DMS114 treated with DMSO at 0.1 percent for 48 hours (cell line): ENCODE results near the gene TTC34.

ENCODE experiments used
- DNase-seq: peaks from one replicate; lab custom pipeline; 2025; ENCODE audit not compliant: unreplicated experiment; lab: John Stamatoyannopoulos, UW

The TTC34 gene

DNA sequence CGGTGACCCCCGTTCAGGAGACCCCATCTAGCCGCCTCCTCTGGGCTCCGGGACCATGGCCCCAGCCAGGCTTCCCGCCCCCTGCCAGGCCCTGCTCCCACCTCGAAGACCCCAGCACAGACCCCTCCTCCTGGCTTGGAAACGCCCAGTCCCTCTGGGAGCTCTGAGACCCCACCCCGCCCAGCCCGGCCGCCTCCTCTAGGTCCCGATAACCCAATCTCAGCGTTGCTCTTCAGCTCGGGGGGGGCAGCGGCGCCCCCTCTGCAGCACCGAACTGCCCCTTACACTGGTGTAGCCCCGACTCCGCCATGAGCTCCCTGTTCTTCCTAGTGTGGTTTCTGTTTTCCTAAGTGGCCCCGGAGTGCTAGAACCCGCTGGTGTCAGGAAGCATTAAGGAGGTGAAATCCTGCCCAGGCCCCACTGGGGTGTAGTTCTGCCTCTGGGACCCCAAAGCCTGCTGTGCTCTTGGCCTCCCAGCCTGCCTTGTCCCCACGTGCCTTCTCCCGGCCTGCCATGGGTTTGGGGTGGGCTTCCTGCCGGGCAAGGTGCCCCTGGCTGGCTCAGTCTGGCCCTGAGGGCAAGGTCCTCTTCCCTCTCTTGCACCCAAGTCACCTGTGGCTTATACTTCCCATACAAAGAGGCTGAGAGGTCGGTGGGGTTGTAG, 157.9 kb downstream of the TTC34 start:
- DNase-seq = no peak

DNA sequence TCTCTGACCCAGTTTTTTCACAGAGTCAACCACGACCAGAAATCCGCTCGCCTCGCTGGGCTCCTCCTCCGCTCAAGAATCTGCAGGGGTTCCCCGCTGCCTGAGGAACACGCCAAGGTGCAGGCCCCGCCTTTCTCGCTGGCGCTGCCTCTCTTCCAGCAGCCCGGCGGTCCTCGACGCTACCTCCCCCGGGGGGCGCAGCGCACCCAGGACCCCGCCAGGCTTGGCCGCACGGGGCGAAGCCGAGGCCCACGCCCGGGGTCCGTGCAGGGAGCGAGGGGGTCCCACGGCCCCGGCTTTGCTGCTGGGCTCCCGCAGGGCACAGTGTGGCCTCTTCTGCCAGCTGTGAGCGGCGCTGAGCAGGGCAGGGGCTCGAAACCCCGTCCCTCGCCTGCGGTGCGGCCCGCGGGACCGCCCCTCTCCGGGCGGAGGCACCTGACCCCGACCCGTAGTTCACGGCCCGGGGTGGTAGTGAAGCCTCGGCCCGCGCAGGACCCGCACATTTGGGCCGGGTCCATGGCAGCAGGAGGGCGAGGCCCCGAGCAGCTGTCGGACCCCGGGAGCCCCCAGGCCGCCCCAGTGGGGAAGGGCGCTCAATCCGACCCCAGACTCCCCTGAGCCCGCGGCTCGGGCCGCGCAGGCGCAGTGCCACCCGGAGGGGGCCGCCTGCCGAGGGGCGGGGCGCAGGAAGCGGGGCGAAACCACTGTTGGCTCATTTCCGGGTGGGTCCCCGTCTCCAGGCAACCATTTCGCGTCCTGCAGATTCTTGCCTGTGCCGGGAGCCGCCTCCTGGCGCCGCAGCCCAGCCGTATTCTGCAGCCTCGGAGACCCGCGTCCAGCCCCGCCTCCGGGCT, 158.7 kb downstream of the TTC34 start:
- DNase-seq = peak; percentile 85

DNA sequence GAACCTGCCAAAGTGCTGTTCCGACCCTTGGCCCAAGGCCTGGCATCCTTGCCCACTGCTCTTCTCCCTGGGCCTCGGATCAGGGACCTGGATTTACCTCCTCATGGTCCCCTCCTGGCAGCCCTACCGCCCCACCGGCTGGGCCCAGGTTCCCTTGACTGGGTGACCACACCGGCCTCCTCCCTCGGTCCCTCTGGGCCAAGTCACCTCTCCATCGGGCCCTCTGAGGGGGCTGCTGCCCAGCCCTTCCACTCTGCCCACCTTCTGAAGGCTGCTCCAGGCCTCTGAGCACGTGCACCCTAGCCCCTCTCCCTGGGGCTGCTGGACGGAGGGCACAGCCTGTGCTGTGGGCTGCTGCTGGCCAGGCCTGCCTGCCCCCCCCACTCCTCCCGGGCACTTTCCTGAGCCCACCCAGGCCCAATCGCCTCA, 159.3 kb downstream of the TTC34 start:
- DNase-seq = no peak

DNA sequence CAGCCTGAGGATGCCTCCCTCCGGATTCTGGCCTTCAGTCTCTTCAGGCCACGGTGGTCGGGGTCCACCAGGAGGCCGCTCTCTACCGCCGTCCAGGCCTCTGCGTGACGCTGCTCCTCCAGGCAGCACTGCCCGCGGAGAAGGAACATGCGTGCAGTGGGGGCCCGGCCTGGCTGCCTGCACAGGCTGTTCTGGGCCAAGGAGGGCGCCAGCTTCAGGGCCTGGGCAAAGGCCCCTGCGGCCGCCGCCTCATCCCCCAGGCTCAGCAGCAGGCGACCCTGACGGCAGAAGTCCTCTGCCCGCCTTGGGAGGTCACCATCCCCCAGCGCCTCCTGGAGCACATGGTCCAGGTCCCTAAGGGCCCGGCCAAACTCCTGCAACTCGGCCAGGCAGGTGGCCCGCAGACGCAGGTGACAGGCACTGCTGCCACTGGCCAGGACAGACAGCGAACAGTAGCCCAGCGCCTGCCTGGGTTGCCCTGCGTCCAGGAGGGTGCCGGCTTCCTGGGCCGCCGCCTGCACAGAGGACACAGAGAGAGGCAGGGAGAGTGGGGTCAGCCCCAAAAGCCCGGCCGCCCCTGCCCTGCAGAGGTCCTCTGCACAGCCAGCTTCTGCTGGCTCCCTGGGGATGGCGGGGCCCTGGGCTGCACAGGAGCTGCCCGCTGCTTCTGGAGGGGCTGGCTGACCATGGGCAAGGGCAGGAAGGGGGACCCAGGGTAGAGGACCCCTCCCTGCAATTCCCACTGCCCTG, 159.9 kb downstream of the TTC34 start:
- no peak for DNase-seq

DNA sequence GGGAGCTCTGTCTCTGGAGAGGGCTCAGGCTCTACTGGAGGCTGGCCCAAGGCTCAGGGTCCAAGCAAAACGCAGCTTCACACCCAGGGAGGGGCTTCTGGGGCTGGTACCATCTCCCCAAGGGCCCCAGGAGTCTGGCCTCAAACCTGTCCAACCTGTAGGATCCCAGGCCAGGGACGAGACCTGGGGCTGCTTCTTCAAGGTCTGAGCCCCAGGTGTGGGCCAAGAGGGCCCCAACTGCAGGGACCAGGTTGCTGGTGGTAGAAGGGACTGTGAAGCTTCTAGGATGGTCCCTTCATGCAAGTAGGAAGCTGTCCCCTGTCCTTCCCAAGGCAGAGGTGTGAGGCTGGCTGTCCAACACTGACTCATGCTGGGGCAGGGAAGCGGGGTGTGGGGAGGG, 160.9 kb downstream of the TTC34 start:
- no peak for DNase-seq

DNA sequence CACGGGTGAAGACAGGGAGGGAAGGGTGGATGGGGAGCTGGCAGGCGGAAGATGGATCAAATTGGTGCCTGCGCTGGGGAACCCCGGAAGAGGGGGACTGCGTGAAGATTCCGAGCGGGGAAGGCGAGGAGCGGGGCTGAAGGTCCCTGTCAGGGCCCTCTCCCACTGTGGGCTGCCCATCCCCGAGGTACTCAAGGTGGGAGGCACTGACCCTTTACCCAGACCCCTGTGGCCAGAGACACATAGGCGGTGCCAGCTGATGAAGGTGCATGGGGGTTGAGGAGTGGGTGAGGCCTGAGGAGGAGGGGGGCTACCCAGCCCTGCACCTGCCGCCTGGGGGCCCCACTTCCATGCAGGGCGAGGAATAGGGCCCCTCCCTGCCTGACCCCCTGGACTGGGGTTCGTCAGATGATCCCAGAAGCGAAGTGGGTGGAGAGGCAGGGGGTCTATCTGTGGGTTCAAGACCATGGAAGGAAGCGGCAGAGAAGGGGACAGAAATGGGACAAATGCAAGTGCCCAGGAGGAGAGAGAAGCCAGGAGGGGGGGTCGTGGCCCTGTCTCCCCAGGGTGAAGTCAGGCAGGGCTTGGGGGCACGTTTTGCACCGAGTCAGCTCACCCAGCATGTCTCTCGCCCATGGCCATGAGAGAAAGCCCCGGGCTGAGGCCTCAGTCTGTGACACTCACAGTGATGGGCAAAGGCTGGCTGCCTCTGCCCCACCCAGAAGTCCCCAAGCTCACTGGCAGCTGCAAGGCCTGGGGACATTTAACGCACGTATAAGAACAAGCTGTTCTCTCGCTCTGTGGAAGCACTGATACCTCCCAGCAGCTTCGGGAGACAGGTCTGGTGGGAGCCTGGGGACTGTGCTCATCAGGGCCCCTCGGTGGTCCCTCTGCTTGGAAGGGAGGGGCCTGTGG, 161.6 kb downstream of the TTC34 start:
- no peak for DNase-seq

DNA sequence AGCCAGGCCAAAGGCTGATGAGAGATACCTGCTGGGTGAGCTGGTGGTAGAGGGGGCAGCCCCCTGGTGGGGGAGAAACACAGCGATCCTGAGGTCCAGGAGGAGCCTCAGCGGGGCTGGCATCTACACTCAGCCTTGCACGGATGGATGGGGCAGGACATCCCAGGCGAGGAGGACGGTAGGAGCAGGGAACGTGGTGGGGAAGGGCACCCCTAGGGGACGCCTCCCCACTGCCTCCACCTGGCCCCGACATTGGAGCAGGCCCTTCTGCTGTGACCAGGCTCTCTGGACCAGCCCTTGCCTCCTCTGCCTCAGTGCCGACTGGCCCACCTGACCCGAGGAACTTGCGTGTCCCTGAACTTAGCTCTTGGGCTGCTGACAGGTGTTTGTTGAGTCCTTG, 162.3 kb downstream of the TTC34 start:
- DNase-seq = no peak

DNA sequence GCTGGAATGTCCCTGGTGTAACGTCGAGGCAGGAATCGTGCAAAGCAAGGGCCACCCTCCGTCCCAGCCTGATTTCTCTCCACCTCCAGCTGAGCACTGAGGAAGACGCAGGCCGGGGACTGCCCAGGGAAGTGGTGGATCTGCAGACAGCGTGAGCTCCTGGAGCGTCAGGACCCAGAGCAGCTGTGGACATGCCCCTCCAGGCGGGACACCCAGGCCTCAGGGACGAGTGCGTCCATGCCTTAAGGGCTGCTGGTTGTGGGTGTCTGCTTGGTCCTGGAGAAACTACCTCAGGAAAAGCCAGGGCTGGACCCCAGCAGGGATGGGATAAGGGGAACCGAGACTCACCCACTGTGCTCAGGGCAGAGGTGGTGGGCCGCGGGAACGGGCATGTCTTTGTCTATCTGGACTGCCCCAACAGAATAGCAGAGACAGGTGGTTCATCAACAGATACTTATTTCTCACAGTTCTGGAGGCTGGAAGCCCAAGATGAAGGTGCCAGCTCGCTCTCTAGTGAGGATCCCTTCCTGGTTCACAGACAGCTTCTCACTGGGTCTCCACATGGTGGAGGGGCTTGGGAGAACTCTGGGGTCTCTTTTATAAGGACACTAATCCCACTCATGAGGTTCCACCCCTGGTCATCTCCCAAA, 162.9 kb downstream of the TTC34 start:
- no peak for DNase-seq

DNA sequence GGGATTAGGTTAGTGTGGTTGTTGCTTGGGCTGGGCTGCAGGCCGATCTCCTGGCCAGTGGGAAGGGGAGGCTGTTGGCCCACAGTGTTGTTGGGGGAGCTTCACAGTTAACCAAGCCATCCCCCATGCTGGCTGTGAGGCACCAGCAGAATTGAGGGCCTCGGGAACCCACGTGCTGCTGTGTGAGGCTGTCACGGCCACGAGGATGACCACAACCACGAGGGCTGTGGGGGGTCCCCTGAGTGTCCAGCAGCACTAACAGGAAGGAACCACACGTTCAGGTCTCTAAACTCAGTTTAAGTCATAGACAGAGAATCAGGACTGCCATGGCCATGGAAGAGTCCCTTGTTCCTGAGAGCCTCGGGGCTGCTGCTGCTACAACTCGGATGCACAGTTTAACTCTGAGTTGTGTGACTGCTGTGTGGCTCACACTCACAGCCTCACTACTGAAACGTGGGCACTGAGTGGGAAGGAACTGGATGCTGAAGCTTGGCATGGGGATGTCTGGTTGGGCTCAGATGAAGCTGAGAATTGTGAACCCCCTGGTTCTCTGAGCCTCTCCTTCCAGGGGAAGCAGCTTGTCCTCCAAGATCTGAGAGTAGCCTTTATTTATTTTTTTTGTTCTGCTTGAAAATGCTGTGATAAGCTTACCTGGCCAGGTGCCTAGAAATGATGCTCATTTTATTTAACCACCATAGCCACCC, 163.9 kb downstream of the TTC34 start:
- DNase-seq = no peak

DNA sequence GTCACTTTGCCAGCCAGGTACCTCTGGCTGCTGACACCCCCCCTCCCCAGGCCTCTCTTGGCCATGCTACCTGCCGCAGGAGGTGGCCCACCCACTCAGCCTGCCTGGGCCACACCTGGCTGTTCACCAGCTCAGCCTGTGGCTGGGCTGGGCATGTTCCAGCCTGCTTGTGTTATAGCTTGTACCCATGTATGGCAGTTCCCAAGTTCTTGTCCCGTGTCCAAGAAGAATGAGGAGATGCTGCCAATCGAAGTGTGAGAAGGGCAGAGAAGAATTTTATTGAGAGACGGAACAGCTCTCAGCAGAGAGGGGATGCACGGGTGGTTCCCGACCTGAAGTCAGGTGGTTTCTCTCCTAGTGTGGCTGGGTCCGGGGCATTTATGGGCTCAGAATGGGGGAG, 164.8 kb downstream of the TTC34 start:
- no peak for DNase-seq

DNA sequence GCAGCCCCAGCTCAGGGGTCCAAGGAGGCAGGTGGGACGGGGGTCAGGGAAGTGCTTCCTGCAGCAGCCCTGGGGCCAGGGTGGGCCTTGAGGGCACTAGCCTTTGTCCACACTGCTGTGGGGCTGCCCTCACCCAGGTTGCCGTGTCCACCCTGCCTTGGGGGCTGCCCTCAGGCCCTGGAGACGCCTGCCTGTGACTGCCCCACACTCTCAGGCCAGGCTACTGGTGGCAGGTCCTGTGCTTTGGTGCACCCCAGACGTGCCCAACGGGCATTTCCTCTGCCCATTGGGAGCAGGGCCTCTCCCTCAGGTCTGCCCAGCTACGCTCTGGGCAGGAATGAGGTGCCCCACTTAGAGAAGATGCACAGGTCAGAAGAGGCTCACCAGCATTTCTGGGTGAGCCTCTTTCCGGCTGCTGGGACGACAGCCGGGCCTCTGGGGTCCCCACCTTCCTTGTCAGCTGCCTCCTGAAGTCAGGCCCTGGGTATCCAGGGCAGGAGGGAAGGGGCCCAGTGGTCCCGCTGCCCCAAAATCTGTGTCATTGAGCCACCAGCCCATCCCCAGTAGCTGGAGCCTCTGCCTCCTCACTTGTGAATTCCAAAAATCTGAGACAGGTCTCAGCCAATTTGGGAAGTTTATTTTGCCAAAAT, 166.0 kb downstream of the TTC34 start:
- no peak for DNase-seq

DNA sequence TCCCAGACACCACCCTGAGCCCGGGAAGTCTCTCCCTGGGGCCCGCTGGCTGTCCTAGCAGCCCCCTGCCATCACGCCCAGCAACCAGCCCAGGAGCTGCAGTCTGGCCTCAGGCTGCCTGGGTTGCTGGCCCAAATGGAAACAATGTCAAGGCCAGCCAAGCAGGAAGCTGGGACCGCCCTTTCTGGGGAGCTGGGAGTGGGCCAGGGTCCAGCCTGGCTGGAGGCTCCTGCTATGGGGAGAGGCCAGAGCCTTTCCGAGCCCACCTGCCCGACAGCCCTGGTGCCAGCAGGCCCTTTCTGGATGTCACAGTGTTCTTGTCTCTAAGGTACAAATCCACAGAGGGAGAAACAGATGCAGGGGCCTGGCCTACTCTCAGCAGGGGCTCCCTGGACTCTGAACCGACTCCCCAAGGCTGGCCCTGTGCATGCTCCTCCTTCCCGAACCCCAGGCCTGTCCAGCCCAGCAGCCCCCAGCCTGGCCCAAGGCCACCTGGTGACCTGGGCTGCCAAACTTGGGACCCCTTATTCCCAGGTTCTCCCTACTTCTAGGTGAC, 167.5 kb downstream of the TTC34 start:
- DNase-seq = no peak

DNA sequence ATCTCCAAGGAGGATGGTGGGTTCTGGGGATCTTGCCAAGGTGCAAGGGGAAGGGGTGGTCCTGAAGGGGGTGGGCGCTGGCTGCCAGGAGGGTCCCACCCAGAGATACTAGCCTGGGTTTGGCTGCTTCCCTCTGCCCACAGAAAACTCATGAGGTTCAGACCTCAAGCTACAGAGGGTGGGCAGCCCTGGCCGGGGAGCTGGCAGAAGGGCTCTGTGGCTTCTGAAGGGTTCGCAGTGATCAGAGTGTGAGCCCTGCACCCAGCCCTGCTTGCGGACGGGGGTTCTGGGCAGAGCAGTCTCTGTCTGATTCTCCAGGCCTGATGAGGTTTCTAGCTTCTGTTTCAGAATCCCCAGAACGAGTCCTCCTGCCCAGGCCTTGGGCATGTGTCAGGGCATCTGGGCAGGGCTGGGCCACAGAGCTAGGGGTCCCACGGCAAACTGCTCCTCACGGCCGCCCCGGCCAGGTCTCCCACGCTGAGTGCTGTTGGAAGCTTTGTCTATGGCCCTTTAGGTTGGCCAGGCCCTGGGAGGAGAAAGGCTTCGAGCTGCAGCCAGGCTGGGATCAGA, 168.0 kb downstream of the TTC34 start:
- DNase-seq = no peak

DNA sequence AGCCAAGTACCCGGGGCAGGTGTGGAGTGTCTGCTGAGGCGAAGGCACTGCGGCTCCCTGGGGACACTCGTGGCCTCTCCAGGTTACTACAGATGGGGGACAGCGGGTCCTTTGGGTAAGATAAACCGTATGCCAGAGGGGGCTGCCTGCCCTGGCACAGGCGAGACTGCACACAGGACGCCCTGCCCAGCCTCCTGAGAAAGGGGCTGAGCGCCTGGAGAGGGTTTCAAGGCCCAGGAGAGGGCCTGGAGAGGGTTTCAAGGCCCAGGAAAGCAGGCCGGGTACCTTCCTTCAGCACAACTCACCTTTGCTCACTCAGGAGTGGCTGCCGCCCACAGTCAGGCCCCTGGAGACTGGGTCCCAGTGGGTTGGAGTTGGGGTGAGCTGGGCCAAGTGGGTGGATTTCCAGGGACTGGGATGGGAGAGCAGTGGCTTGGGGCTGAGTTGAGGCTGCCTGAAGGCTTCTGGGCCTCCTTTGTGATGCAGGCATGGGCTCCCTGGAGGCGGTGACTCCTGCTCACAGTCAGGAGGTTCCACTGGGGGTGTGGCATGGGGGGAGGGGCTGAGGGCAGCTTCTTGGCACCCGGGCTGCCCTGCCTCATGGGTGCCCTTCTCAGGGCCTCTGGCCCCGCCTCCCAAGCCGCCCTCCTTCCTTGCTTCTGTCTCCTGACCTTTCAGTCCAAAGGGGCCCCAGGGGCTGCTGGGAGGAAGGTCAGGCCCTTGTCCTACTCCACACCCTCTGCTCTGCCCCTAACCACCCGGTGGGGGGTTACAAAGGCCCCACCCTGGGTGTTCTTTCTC, 168.7 kb downstream of the TTC34 start, which contains the start of gene MMEL1:
TSS of gene MMEL1 (minus strand) at position 456 of the 801 bp plus-strand sequence. CDS start 3,532 bp downstream, outside the sequence.
- DNase-seq = no peak

DNA sequence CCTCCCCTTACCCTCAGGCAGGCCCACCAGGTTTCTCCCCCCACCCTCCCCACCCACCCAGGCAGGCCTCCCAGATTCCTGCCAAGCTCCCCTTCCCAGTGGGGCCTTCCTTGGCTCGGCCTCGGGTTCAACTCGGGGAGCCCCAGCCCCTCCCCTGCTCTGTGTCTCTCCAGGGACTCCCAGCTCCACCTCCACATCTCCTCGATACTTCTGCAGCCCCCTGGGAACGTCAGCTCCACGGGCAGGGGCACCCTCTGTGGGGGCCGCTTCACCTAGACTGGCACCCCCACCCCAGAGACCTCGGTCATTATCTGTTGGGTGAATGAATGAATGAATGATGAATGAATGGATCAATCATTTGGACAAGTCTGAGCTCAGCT, 169.5 kb downstream of the TTC34 start:
- DNase-seq = no peak

DNA sequence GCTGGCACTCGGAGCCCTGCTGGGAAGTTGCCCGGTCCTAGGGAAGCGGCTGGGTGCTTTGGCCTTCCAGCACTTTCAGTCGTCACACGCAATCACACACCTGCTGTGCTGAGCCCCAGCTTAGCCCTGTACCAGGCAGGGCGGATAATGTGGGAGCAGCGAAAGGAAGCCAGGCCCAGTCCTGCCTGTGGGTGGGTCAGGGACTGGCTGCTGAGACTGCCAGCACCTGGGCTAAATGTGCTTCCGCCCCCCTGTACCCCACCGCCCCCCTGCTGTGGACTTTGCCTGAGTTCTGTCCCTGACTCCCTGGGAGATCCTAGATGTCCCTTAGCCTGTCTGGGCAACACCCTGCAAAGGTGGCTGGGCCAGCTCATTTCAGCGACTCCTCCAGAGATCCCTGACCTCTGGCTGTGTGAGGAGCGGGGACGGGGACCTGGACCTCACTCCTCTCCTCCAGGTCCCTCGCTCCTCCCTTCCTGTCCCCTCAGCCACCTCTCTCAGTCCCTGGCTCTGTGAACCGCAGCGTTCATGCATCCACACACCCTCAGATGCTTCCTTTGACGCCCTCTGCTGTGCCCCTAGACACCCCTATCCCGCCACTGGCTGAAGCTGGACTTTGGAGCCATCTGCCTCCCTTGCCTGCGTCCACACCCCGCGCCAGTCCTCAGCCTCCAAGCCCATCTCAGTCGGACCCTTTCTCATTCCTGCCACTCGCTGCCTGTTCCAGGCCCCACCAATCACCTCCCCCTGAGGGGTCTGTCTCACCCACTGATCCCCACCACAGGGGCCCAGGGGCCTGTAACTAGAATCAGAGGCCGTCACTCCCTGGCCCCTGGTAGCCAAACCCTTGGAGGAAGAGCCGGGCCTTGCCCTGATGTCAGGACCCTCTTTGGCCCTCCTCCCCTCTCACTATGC, 170.1 kb downstream of the TTC34 start:
- DNase-seq = no peak
